Measurements from ENCODE around the gene CDC23. TPM values are rescaled to one million over a fixed set of nuclear protein-coding genes. Genes with fewer than 3 reads are reported as not detected.

CDC23 gene
- total RNA-seq, result 36.3 TPM

GRCh38 chr5:138213161-138214029 is at the start of gene CDC23:
CDC23 (minus strand) TSS chr5:138213323; CDS start chr5:138213312, 11 bp downstream.

GRCh38 chr5:138178516-138179276 is 34.4 kb downstream of the CDC23 start, which contains the start of the genes BRD8 and KIF20A:
BRD8 (minus strand) TSS chr5:138178630; CDS start chr5:138178614, 16 bp downstream.
KIF20A (plus strand) TSS chr5:138179112; CDS start chr5:138179681, 569 bp downstream.

GRCh38 chr5:138138949-138139780 is 74.0 kb downstream of the CDC23 start, which contains the start of gene NME5:
NME5 (minus strand) TSS chr5:138139428; CDS start chr5:138138780, 648 bp downstream.

Other genes starting within 250 kb of the CDC23 start
- gene FAM13B, start 180.2 kb downstream of the CDC23 start, total RNA-seq, result 114 TPM
- gene WNT8A, start 129.3 kb downstream of the CDC23 start, total RNA-seq, result not detected
- gene NME5, start 73.9 kb downstream of the CDC23 start, total RNA-seq, result 8.8 TPM
- 95.8 TPM for gene BRD8, start 34.7 kb downstream of the CDC23 start, total RNA-seq
- 6.3 TPM for gene KIF20A, start 34.2 kb downstream of the CDC23 start, total RNA-seq
- not detected for gene GFRA3, start 61.3 kb upstream of the CDC23 start, total RNA-seq
- gene CDC25C, start 118.5 kb upstream of the CDC23 start, total RNA-seq, result 2.2 TPM
- gene FAM53C, start 124.9 kb upstream of the CDC23 start, total RNA-seq, result 25.7 TPM
- 105 TPM for gene KDM3B, start 139.4 kb upstream of the CDC23 start, total RNA-seq
- gene REEP2, start 225.7 kb upstream of the CDC23 start, total RNA-seq, result 88.3 TPM